Peyer's patch (tissue), 4 donors: Measurements from ENCODE around the gene SPOCK3. TPM values are rescaled to one million over a fixed set of nuclear protein-coding genes. Genes with fewer than 3 reads are reported as not detected.

Source experiments
- DNase-seq, 3 donors: peaks; one replicate each; pipeline ENCODE4 v3.0.0-alpha.2; 2017 to 2019
- H3K27ac ChIP-seq, 4 donors: fragments of 200-600 bp; sonication (generic); one replicate each; pipeline ENCODE4 v1.5.1; 2016 to 2019
- H3K27me3 ChIP-seq, 2 donors: fragments of 200-600 bp; sonication (generic); one replicate each; pipeline ENCODE4 v1.5.1; 2019
- H3K36me3 ChIP-seq, 3 donors: fragments of 200-600 bp; sonication (generic); one replicate each; pipeline ENCODE4 v1.5.1; 2016 to 2019
- H3K4me1 ChIP-seq, 4 donors: fragments of 200-600 bp; sonication (generic); one replicate each; pipeline ENCODE4 v1.5.1; 2016 to 2019
- H3K4me3 ChIP-seq, 4 donors: fragments of 200-600 bp; sonication (generic); 1 replicate in 3 of 4; 2 replicates in 1 of 4; pipeline ENCODE4 v1.5.1; 2016 to 2019; ENCODE audit warnings: mild to moderate bottlenecking in 1 of 4
- H3K9me3 ChIP-seq, 4 donors: fragments of 200-600 bp; sonication (generic); one replicate each; pipeline ENCODE4 v1.5.1; 2016 to 2019; ENCODE audit warnings: mild to moderate bottlenecking in 1 of 4
- POLR2A ChIP-seq, 2 donors: fragments of 450-650 bp; IDR thresholded peaks; one replicate each; pipeline ENCODE4 v1.5.1; 2017; ENCODE audit warnings: antibody characterized with exemption in 2 of 2, mild to moderate bottlenecking in 2 of 2, moderate library complexity in 2 of 2
- total RNA-seq, 4 donors: library from RNA; depleted of rRNA; stranded (reverse); fragments of >200 nt; gene quantifications; one replicate each; pipeline ENCODE4 v1.1.0, GENCODE V29; 2016
- TF ChIP-seq, protein P1 (sequence below), 6 experiments: fragments of 450-650 bp in 4 of 6; fragments of 200-600 bp in 2 of 6; sonication (generic) in 1 of 6; IDR thresholded peaks; one replicate each; pipeline ENCODE4 v1.5.1; 2017 to 2019; ENCODE audit warnings: antibody characterized with exemption in 6 of 6, mild to moderate bottlenecking in 3 of 6, moderate library complexity in 1 of 6

SPOCK3 gene
- total RNA-seq, 4 donors from 2014 or later, result 1.7 TPM; not detected in 3

DNA sequence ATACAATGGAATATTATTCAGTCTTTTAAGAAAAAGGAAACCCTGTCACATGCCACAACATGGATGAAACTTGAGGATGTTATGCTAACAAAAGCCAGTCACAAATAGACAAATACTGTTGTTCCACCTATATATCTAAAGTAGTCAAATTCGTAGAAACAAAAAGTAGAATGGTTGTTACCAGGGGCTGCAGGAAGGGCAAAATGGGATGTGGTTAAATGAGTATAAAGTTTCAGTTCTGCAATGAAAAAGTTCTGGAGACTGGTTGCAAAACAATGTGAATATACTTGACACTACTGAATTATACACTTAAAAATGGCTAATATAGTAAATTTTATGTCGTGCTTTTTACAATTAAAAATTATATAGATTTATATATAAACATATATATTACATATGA is 12.2 kb downstream of the SPOCK3 start:
- no peak for DNase-seq
- Histone ChIP-seq H3K27ac (no peak overlapping the region), H3K27me3 (no peaks in the 10 kb centered on the region), H3K4me1 (no peaks in the 10 kb centered on the region), H3K9me3 (no peaks in the 10 kb centered on the region), H3K36me3 (no peaks in the 10 kb centered on the region), H3K4me3 (no peak overlapping the region)
- no peak for TF ChIP-seq POLR2A (IDR thresholded peaks at IDR 0.05)

DNA sequence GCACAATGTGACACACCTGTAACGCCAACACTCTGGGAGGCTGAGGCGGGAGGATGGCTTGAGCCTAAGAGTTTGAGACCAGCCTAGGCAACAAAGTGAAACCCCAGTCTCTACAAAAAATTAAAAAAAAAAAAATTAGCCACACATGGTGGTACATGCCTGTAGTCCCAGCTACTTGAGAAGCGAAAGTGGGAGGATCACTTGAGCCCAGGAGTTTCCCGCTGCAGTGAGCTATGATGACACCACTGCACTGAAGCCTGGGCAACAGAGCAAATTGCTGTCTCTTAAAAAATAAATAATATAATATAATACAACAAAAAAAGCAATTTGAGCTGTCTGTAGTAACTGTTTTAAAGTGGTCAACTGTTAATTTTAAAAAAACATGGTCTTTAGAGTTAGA is 13.2 kb downstream of the SPOCK3 start:
- no peak for TF ChIP-seq POLR2A (IDR thresholded peaks at IDR 0.05)
- TF ChIP-seq, protein P1, sequence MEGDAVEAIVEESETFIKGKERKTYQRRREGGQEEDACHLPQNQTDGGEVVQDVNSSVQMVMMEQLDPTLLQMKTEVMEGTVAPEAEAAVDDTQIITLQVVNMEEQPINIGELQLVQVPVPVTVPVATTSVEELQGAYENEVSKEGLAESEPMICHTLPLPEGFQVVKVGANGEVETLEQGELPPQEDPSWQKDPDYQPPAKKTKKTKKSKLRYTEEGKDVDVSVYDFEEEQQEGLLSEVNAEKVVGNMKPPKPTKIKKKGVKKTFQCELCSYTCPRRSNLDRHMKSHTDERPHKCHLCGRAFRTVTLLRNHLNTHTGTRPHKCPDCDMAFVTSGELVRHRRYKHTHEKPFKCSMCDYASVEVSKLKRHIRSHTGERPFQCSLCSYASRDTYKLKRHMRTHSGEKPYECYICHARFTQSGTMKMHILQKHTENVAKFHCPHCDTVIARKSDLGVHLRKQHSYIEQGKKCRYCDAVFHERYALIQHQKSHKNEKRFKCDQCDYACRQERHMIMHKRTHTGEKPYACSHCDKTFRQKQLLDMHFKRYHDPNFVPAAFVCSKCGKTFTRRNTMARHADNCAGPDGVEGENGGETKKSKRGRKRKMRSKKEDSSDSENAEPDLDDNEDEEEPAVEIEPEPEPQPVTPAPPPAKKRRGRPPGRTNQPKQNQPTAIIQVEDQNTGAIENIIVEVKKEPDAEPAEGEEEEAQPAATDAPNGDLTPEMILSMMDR (IDR thresholded peaks at IDR 0.05), result no peak
- Histone ChIP-seq H3K4me1 (no peaks in the 10 kb centered on the region), H3K4me3 (no peak overlapping the region), H3K36me3 (no peaks in the 10 kb centered on the region), H3K27ac (no peak overlapping the region), H3K27me3 (no peaks in the 10 kb centered on the region), H3K9me3 (no peaks in the 10 kb centered on the region)
- no peak for DNase-seq

DNA sequence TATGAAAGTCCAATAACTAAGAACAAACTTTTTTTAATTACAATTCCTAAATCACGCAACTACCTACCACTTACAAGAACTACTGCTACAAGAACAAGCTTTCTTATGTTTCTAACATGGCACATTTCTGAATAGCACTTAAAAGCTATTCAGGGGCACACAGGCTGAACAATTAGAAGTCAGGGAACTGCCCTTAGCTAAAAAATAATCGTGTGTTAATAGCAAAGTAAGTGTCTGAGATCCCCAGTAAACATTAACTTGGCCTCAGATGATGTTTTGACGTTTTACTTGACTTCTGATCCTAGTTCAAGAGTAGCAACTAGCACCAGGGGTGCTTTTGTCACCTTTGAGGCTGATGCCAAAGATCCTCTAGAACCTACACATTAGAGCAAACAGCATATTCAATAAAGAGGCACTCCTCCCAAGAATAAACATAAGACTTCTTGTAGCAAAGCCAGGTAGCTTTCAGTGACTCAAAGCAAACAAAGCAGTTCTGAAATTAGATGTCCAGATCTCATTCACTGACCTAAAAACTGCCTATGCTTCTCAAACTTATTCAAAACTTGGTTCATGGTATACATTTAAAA is 16.2 kb downstream of the SPOCK3 start:
- TF ChIP-seq, protein P1 (IDR thresholded peaks at IDR 0.05), result no peak
- no peak for TF ChIP-seq POLR2A (IDR thresholded peaks at IDR 0.05)
- no peak for DNase-seq
- Histone ChIP-seq H3K27me3 (no peaks in the 10 kb centered on the region), H3K4me3 (no peak overlapping the region), H3K27ac (no peak overlapping the region), H3K4me1 (no peaks in the 10 kb centered on the region), H3K9me3 (no peaks in the 10 kb centered on the region), H3K36me3 (no peaks in the 10 kb centered on the region)

DNA sequence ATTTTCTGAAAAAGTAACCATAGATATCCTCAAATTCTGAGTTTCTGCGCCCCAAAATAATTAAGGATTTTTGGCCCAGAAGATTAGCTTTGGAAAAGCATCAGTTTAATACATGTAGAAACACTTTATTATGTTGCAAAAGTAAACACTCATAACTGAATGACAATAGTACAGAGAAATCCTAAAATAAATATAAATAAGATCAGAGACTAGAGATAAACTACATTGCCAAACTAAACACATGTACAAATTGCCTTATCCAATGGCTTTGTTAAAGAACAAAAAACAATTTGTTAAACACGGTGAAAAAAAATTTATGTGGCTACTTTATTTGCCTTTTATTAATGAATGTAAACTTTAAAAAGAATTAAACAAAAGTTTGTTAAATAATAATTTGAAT is 17.5 kb downstream of the SPOCK3 start:
- Histone ChIP-seq H3K4me1 (no peaks in the 10 kb centered on the region), H3K9me3 (no peaks in the 10 kb centered on the region), H3K27ac (no peak overlapping the region), H3K27me3 (no peaks in the 10 kb centered on the region), H3K36me3 (no peaks in the 10 kb centered on the region), H3K4me3 (no peak overlapping the region)
- TF ChIP-seq, protein P1 (IDR thresholded peaks at IDR 0.05), result no peak
- TF ChIP-seq POLR2A (IDR thresholded peaks at IDR 0.05), result no peak
- DNase-seq, result no peak

DNA sequence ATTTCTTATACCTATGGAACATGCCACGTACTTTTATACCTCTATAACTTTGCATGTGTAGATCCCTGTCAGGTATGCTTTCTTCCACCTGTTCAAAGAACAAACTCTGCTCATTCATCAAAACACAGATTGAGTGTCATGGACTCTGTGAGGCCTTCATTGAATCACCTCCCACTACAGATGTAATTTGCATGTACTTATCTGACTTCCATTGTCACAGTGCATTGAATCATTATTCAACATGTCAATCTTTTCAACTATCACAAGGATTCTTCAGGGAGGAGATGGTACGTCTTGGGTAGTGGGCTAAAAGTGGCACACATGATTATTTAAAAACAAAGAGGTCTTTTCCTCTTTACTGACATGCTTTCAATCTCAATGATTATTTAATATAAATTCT is 24.1 kb downstream of the SPOCK3 start:
- Histone ChIP-seq H3K9me3 (no peaks in the 10 kb centered on the region), H3K4me3 (no peak overlapping the region), H3K36me3 (no peaks in the 10 kb centered on the region), H3K4me1 (no peaks in the 10 kb centered on the region), H3K27ac (no peak overlapping the region), H3K27me3 (no peaks in the 10 kb centered on the region)
- TF ChIP-seq POLR2A (IDR thresholded peaks at IDR 0.05), result no peak
- TF ChIP-seq, protein P1 (IDR thresholded peaks at IDR 0.05), result no peak
- DNase-seq, result no peak

DNA sequence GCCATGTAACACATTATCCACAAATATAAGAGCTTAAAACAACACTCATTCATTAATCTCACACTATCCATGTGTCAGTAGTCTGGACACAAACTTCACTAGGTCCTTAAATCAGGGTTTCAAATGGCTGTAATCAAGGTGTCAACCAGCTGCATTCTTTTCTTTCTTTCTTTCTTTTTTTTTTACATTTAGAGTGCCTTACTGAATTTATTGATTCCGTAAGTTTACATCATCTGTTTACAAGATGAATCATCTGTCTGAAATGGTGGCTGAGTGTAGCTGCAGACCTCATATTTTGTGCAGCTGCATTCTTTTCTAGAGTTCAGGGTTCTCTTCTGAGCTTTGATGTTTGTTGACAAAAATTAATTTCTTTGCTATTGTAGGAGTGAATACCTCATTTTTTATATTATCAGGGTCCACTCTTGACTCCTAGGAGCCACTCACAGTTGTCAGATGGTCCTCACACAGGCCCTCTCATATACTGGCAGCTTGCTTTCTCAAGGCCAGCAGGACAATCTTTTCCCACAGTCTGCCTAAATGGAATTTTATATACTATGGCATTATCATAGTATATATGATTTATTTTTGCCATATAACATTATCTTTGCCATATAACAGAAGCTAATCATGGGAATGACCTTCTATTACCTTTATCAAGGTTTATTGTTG is 37.8 kb downstream of the SPOCK3 start:
- Histone ChIP-seq H3K4me1 (no peaks in the 10 kb centered on the region), H3K9me3 (no peaks in the 10 kb centered on the region), H3K36me3 (no peaks in the 10 kb centered on the region), H3K27me3 (no peaks in the 10 kb centered on the region), H3K4me3 (no peak overlapping the region), H3K27ac (no peak overlapping the region)
- TF ChIP-seq, protein P1 (IDR thresholded peaks at IDR 0.05), result no peak
- TF ChIP-seq POLR2A (IDR thresholded peaks at IDR 0.05), result no peak
- no peak for DNase-seq
